GM12891 (cell line): ENCODE results near the gene DDX24.

ENCODE experiments used
- DNase-seq: peaks from one replicate; pipeline ENCODE4 v3.0.0; 2011; ENCODE audit warnings: low spot score; ENCODE audit not compliant: insufficient read length
- FAIRE-seq: peaks from 2 replicates; lab custom pipeline; 2011; peaks lifted over from hg19 to GRCh38; lab: Jason Lieb, UNC
- PAX5 ChIP-seq: IDR thresholded peaks from 2 replicates; pipeline ENCODE4 v1.6.1; 2011; ENCODE audit warnings: low read length, moderate library complexity, mild to moderate bottlenecking; ENCODE audit not compliant: insufficient read depth, severe bottlenecking
- POLR2A ChIP-seq: IDR thresholded peaks from 2 replicates; pipeline ENCODE4 v1.6.1; 2011; ENCODE audit warnings: low read depth, low read length, control low read depth
- POLR2AphosphoS5 ChIP-seq: IDR thresholded peaks from 2 replicates; pipeline ENCODE4 v1.6.1; 2011; ENCODE audit warnings: low read depth, low read length, control low read depth
- POU2F2 ChIP-seq: IDR thresholded peaks from 2 replicates; pipeline ENCODE4 v1.6.1; 2011; ENCODE audit warnings: low read depth, mild to moderate bottlenecking, control low read depth, low read length, moderate library complexity
- SPI1 ChIP-seq: IDR thresholded peaks from 2 replicates; pipeline ENCODE4 v1.6.1; 2011; ENCODE audit warnings: low read depth, low read length, control low read depth
- TAF1 ChIP-seq: IDR thresholded peaks from 2 replicates; pipeline ENCODE4 v1.6.1; 2011; ENCODE audit warnings: low read depth, low read length, control low read depth

Gene DDX24

DNA sequence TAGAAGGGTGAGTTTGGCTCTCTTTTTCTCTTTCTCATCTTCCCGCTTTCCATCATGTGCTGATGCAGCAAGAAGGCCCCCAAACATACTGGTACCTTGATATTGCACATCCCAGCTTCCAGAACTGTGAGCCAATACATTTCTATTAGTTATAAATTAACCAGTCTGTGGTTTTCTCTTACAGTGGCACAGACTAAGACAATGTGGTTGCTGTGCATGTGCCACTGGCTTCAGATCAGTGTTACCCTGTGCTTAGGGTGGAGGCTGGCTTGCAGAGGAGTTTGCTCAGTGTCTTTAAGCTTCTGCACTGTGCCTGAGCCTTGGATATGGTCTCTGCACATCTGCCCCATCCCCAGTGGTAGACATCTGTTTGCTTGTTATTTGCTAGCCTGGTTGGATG, 42.9 kb upstream of the DDX24 start:
- no peak for DNase-seq
- no peak for FAIRE-seq
- TF ChIP-seq SPI1 (no peak), POU2F2 (no peak)

DNA sequence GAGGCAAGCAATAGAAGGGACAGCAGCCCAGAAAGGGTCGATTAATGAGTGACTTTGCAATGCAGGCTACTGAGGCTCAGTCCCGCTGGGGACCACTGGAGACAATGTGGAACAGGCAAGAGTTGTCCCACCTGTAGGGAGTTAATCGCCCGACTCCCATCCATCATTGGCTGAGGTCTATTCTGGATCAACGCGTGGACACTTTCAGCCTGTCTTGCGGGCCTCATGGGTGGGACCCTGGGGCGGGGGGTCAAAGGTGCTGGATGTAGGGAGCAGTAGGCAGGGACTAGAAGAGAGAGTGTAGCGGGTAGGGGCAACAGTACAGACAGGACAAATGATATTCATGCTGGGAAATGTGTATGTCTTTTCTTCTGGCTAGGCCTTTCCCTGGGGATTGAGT, 42.3 kb upstream of the DDX24 start:
- FAIRE-seq (no peak), DNase-seq (no peak)
- TF ChIP-seq POU2F2 = no peak
- no peak for TF ChIP-seq TAF1
- TF ChIP-seq PAX5 = no peak
- TF ChIP-seq POLR2A = no peak
- TF ChIP-seq SPI1 = no peak
- TF ChIP-seq POLR2AphosphoS5 = no peak

DNA sequence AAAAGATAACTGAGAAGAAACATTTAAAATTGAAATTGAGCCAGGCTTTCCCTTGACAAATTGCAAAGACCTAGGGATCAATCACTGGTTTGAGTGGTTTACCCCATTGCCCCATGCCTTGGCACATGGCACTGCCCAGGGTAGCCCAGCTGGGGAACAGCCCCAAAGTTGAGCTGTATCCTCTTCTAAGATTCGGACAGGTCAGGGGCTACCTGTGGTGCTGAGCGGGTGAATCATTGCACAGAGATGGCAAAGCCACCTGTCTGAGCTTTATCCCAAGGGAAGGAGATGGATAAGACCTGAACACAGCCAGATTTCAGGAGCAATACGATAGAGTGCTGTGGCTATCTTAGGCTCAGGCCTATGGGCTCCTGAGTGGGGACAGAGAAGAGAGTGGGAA, 41.4 kb upstream of the DDX24 start:
- DNase-seq = no peak
- TF ChIP-seq SPI1 (no peak), POLR2AphosphoS5 (no peak), POU2F2 (no peak), TAF1 (no peak), POLR2A (no peak), PAX5 (no peak)
- no peak for FAIRE-seq

DNA sequence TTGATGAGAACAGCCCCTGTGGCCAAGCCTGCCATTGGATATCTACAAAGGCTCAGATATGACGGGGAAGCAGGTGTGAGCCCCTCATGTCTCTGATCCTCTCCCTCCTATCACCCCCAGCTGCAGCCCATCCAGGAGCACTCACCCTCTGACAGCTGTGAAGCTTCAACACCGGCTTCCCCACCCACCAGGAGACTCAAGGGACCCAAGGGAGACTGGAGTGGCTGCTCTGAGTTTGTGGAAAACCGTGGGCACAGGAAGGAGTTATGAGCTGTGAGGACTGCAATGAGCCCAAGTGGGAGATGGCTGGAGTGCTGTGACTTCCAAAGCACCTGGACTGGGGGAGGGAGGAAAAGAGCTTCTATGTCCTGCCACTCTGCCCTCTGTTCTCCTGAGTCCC, 40.5 kb upstream of the DDX24 start:
- FAIRE-seq (no peak), DNase-seq (no peak)
- TF ChIP-seq POLR2AphosphoS5 = no peak
- TF ChIP-seq POU2F2 = no peak
- no peak for TF ChIP-seq TAF1
- TF ChIP-seq SPI1 = no peak
- no peak for TF ChIP-seq PAX5
- TF ChIP-seq POLR2A = no peak

DNA sequence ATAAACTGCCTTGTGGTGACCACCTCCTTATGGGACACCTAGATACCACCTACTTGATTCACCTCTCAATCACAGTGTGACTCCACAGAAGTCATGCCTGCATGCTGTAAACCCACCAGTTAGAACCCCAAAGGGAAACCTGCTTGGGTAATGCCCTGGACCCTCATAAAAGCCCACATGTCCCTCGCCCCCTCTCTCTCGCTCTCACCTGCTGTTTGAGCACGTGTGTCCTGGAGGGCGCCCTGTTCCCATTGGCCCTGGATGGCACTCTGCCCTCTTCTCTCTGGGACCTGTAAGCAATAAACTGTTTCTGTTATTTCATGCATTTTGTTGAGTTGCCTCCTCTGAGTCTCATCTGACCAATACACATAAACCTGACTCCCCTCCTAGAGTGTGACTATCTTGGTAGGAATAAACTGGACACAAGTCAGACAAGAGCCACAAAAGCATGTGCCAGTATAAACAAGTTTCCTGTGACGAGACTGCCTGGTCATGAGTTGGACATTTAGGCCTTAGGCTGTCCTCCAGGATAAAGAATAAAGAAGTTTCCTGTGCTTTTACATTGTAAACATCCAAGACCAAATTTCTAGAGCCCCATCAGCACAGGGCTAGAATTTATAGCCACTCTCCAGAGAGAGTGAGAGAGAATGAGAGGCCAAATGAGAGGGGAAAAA, 39.8 kb upstream of the DDX24 start:
- TF ChIP-seq POLR2AphosphoS5 = no peak
- TF ChIP-seq SPI1 = no peak
- TF ChIP-seq POLR2A = no peak
- TF ChIP-seq TAF1 = no peak
- no peak for TF ChIP-seq PAX5
- no peak for TF ChIP-seq POU2F2
- DNase-seq (no peak), FAIRE-seq (no peak)

DNA sequence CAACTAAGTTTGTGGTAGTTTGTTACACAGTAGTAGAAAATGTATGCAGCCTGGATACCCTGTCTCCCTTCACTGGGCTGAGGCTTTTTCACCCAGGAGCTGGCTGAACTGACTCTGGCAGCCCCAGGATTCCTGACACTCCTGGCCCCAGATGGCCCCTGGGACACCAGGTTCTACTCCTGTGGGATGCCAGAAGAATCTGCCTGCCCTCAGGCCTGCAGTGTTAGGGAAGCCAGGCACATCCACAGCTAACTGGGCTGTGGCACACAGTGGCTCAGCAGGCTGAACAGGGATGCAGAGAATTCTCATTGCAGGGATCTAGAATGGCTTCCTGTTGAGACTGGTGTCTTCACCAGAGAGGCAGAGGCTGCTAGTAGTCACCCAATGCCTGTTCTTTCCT, 38.1 kb upstream of the DDX24 start:
- DNase-seq (no peak), FAIRE-seq (no peak)
- TF ChIP-seq POLR2AphosphoS5 (no peak), POLR2A (no peak), PAX5 (no peak), POU2F2 (no peak), TAF1 (no peak), SPI1 (no peak)

DNA sequence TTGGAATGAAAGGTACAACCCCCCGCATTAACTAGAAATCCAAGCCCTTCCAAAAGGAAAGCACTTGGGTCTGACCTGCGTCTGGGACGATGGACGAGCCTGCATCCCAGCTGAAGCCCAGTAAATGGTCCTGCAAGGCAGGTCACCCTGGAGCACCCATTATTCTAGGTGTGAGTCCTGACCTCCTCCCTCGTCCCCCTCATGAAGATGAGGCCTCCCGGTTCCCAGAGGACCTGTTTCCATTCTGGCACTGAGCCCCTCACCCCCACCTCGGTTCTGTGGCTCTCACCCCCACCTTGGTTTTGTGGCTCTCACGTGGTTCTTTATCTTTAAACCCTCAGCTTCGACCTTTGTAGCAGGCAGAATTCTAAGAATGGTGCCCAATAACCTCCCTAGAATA, 36.9 kb upstream of the DDX24 start:
- FAIRE-seq (no peak), DNase-seq (no peak)

DNA sequence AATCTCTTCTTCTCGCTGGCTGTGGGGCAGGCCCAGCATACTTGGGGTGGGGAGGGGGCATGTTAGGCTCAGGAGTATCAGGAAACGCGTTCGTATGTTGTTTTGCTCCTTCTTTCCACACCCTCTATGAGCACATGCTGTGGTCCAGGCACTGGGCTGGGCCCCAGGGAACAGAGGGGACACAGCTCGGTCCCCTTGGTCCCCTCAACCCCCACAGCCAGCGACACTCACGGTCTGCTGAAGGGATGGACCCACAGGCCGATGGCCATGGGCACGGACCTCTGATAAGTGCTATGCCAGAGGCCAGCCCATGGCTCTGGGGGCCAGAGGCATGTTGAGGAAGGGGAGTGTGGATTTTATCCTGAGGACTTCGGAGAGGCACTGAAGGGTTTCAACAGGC, 35.7 kb upstream of the DDX24 start:
- FAIRE-seq (no peak), DNase-seq (no peak)
- TF ChIP-seq TAF1 = no peak
- TF ChIP-seq SPI1 = no peak
- TF ChIP-seq POLR2AphosphoS5 = no peak
- no peak for TF ChIP-seq POLR2A
- no peak for TF ChIP-seq POU2F2
- no peak for TF ChIP-seq PAX5

More for the DNA sequence above, 36.9 kb upstream of the DDX24 start:
- TF ChIP-seq POLR2AphosphoS5 (no peak), PAX5 (no peak), POU2F2 (no peak), TAF1 (no peak), POLR2A (no peak), SPI1 (no peak)

DNA sequence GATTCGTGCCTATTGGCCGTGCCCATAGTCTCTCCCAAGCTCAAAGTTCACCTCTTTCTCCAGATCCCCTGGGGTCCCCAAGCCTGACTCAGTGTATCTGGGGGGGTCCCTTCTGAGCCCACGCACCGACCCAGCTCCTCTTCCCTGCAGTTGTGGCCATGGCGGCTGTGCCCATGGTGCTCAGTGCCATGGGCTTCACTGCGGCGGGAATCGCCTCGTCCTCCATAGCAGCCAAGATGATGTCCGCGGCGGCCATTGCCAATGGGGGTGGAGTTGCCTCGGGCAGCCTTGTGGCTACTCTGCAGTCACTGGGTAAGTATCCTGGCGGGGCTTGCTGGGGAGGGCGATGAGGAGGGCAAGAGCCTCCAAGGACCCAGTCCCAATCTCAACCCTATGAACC, 34.6 kb upstream of the DDX24 start:
- TF ChIP-seq POLR2AphosphoS5 = no peak
- TF ChIP-seq POLR2A = no peak
- TF ChIP-seq POU2F2 = no peak
- TF ChIP-seq TAF1 = no peak
- no peak for TF ChIP-seq SPI1
- no peak for TF ChIP-seq PAX5
- DNase-seq (no peak), FAIRE-seq (no peak)

DNA sequence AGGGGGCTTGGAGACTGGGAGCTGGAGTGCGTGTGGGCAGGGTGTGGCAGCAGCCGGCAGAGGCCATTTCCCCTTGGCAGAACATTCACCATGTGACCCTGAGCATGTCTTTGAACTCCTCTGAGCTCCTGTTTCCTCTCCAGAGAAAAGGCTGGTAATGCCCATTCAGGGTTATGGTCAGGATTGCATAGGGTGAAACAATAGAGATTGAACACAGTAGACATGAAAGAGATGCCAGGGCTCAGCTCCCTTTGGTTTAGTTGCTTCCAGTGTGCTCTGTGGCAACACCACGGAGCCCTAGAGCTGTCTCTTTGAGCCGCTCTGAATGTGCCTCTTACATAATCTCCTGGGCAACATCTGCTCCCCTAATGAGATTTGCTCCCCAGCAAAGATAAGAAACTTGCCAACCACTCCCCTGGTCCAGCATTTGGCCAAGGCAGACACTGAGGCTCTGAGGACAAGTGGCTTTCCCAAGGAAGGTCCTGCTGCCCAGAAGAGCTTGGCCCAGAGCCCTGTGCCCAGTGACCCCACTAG, 34.1 kb upstream of the DDX24 start:
- TF ChIP-seq PAX5 (no peak), POLR2AphosphoS5 (no peak), SPI1 (no peak), POLR2A (no peak), TAF1 (no peak), POU2F2 (no peak)
- FAIRE-seq (no peak), DNase-seq (no peak)
